RWPE2 (cell line): Measurements from ENCODE around the gene CXCL6.

Experiments
- ATAC-seq: fragments of 200-7000 bp; cut with Tn5 transposase; 3 replicates; pipeline ENCODE4 v1.9.1; 2021; ENCODE audit warnings: low read depth
- DNase-seq: peaks from one replicate; pipeline ENCODE4 v3.0.0-alpha.2; 2020; ENCODE audit warnings: low spot score
- H3K27ac ChIP-seq: fragments of 450-650 bp; 2 replicates; pipeline ENCODE4 v1.5.1; 2017; ENCODE audit warnings: mild to moderate bottlenecking; ENCODE audit not compliant: poor library complexity, severe bottlenecking
- H3K27me3 ChIP-seq: fragments of 250-450 bp; sonication (Bioruptor Pico); 2 replicates; pipeline ENCODE4 v1.5.1; 2021; ENCODE audit warnings: mild to moderate bottlenecking, moderate library complexity; ENCODE audit not compliant: insufficient read depth, poor library complexity, severe bottlenecking
- H3K36me3 ChIP-seq: fragments of 250-450 bp; sonication (Bioruptor Pico); 2 replicates; pipeline ENCODE4 v1.5.1; 2020; ENCODE audit warnings: low read depth, mild to moderate bottlenecking, moderate library complexity
- H3K4me1 ChIP-seq: fragments of 250-450 bp; sonication (Bioruptor Pico); 2 replicates; pipeline ENCODE4 v1.5.1; 2021; ENCODE audit warnings: mild to moderate bottlenecking, moderate library complexity; ENCODE audit not compliant: insufficient read depth, poor library complexity, severe bottlenecking
- H3K4me3 ChIP-seq: fragments of 250-450 bp; sonication (Bioruptor Pico); 2 replicates; pipeline ENCODE4 v1.5.1; 2021; ENCODE audit warnings: mild to moderate bottlenecking, moderate library complexity; ENCODE audit not compliant: severe bottlenecking
- H3K9me3 ChIP-seq: fragments of 250-450 bp; sonication (Bioruptor Pico); 2 replicates; pipeline ENCODE4 v1.5.1; 2021; ENCODE audit warnings: mild to moderate bottlenecking, moderate library complexity; ENCODE audit not compliant: severe bottlenecking
- CTCF ChIP-seq: fragments of 450-650 bp; IDR thresholded peaks from one replicate; pipeline ENCODE4 v1.5.1; 2017; ENCODE audit warnings: mild to moderate bottlenecking, moderate library complexity; ENCODE audit not compliant: poor library complexity, severe bottlenecking

Gene CXCL6

GRCh38 chr4:73836373-73837279 lies at the start of gene CXCL6:
Gene CXCL6 (plus strand): TSS chr4:73836678. CDS start chr4:73836751, 73 bp downstream.
- Histone ChIP-seq H3K4me1 (peaks cover 16% of the 10 kb centered on the region), H3K4me3 (no peak within 1 kb of the TSS), H3K27ac (no peak within 1 kb of the TSS), H3K9me3 (no peaks in the 10 kb centered on the region), H3K36me3 (no peaks in the 10 kb centered on the region), H3K27me3 (no peaks in the 10 kb centered on the region)
- ATAC-seq (peak; percentile 39; the same call in 2 of the 3 replicates), DNase-seq (no peak)
- no peak for TF ChIP-seq CTCF

GRCh38 chr4:73788411-73788810 lies 48.1 kb upstream of the CXCL6 start:
- no peaks in the 10 kb centered on the region for H3K9me3 ChIP-seq
- TF ChIP-seq CTCF: no peak
- no peaks in the 10 kb centered on the region for H3K36me3 ChIP-seq
- H3K27me3 ChIP-seq: no peaks in the 10 kb centered on the region
- H3K4me3 ChIP-seq: no peak overlapping the region
- H3K27ac ChIP-seq: no peak overlapping the region
- no peak for ATAC-seq
- no peak for DNase-seq
- H3K4me1 ChIP-seq: peaks cover 8% of the 10 kb centered on the region

GRCh38 chr4:73798842-73799241 lies 37.6 kb upstream of the CXCL6 start:
- Histone ChIP-seq H3K27me3 (no peaks in the 10 kb centered on the region), H3K27ac (no peak overlapping the region), H3K4me3 (no peak overlapping the region), H3K36me3 (no peaks in the 10 kb centered on the region), H3K9me3 (no peaks in the 10 kb centered on the region), H3K4me1 (no peaks in the 10 kb centered on the region)
- ATAC-seq (no peak), DNase-seq (no peak)
- TF ChIP-seq CTCF: no peak

GRCh38 chr4:73800206-73800605 lies 36.3 kb upstream of the CXCL6 start:
- Histone ChIP-seq H3K27ac (no peak overlapping the region), H3K4me1 (no peaks in the 10 kb centered on the region), H3K27me3 (no peaks in the 10 kb centered on the region), H3K36me3 (no peaks in the 10 kb centered on the region), H3K9me3 (no peaks in the 10 kb centered on the region), H3K4me3 (no peak overlapping the region)
- TF ChIP-seq CTCF: no peak
- ATAC-seq (no peak), DNase-seq (no peak)

GRCh38 chr4:73801692-73802091 lies 34.8 kb upstream of the CXCL6 start:
- H3K36me3 ChIP-seq: no peaks in the 10 kb centered on the region
- H3K4me1 ChIP-seq: no peaks in the 10 kb centered on the region
- no peak for TF ChIP-seq CTCF
- H3K27ac ChIP-seq: no peak overlapping the region
- no peaks in the 10 kb centered on the region for H3K9me3 ChIP-seq
- DNase-seq (no peak), ATAC-seq (no peak)
- H3K4me3 ChIP-seq: no peak overlapping the region
- no peaks in the 10 kb centered on the region for H3K27me3 ChIP-seq
